NK-92 (cell line): ENCODE data around the gene ZSCAN2.
"Not testable (repeated sequence)": the region's sequence is repeated elsewhere in the genome, so short reads cannot be mapped to it uniquely, and the experiment has no call there.

Experiments used
- DNase-seq: peaks from one replicate; lab custom pipeline; 2025; ENCODE audit not compliant: unreplicated experiment; lab: John Stamatoyannopoulos, UW

ZSCAN2 gene

GRCh38 chr15:84600687-84601554 is at the start of gene ZSCAN2:
ZSCAN2 (plus strand) TSS chr15:84601009; CDS start chr15:84603928, 2,919 bp downstream.
- peak; percentile 48 for DNase-seq

GRCh38 chr15:84551624-84552023 is 49.2 kb upstream of the ZSCAN2 start:
- DNase-seq: not testable (repeated sequence)

GRCh38 chr15:84552896-84553295 is 47.9 kb upstream of the ZSCAN2 start:
- DNase-seq: no peak

GRCh38 chr15:84556690-84557089 is 44.1 kb upstream of the ZSCAN2 start:
- DNase-seq: not testable (repeated sequence)

GRCh38 chr15:84568021-84568420 is 32.8 kb upstream of the ZSCAN2 start:
- DNase-seq: not testable (repeated sequence)

- DNase-seq: no peak
Observed at GRCh38 chr15:84570164-84570735, 30.6 kb upstream of the ZSCAN2 start.

- DNase-seq: no peak
Observed at GRCh38 chr15:84572231-84572630, 28.6 kb upstream of the ZSCAN2 start.

GRCh38 chr15:84575493-84575892 is 25.3 kb upstream of the ZSCAN2 start:
- no peak for DNase-seq

- not testable (repeated sequence) for DNase-seq
Observed at GRCh38 chr15:84577891-84578290, 22.9 kb upstream of the ZSCAN2 start.

- DNase-seq: not testable (repeated sequence)
Observed at GRCh38 chr15:84579261-84579721, 21.5 kb upstream of the ZSCAN2 start.

GRCh38 chr15:84581676-84582428 is 19.0 kb upstream of the ZSCAN2 start:
- DNase-seq: not testable (repeated sequence)

GRCh38 chr15:84582583-84583157 is 18.1 kb upstream of the ZSCAN2 start:
- no peak for DNase-seq

GRCh38 chr15:84583921-84584320 is 16.9 kb upstream of the ZSCAN2 start:
- not testable (repeated sequence) for DNase-seq

GRCh38 chr15:84586696-84587095 is 14.1 kb upstream of the ZSCAN2 start:
- no peak for DNase-seq

- DNase-seq: no peak
Observed at GRCh38 chr15:84588053-84588874, 12.5 kb upstream of the ZSCAN2 start.

- DNase-seq: no peak
Observed at GRCh38 chr15:84590406-84590805, 10.4 kb upstream of the ZSCAN2 start.

GRCh38 chr15:84591815-84592214 is 9.0 kb upstream of the ZSCAN2 start:
- DNase-seq: no peak

- DNase-seq: no peak
Observed at GRCh38 chr15:84594617-84595290, 6.1 kb upstream of the ZSCAN2 start.

- no peak for DNase-seq
Observed at GRCh38 chr15:84595660-84596059, 5.1 kb upstream of the ZSCAN2 start.

- no peak for DNase-seq
Observed at GRCh38 chr15:84597296-84597695, 3.5 kb upstream of the ZSCAN2 start.
